K562 (cell line): ENCODE results near the gene PLEKHA8. TPM values are rescaled to one million over a fixed set of nuclear protein-coding genes. Genes with fewer than 3 reads are reported as not detected.
A peak's percentile ranks its signal among the peaks of the same experiment; 100 is the strongest.

ENCODE experiments used
- ATAC-seq: fragments of 200-7000 bp; cut with Tn5 transposase; 3 replicates; pipeline ENCODE4 v1.9.1; 2020; ENCODE audit warnings: moderate library complexity
- BruUV-seq: library from RNA; stranded (reverse); fragments of 400-500 nt; replicated peaks from 2 replicates; lab custom pipeline; 2021; lab: Mats Ljungman, UMichigan
- CTCF ChIA-PET: fragments of 300-600 bp; formaldehyde crosslinking; extraction: SDS; loops from one replicate; lab custom pipeline; 2021; ENCODE audit warnings: low intra/inter-chr PET ratio; lab: Yijun Ruan, JAX
- POLR2A ChIA-PET: fragments of 300-600, 350-650 bp; sonication (Branson Sonifier 250); formaldehyde crosslinking; extraction: SDS; loops from one replicate; lab custom pipeline; 2021; ENCODE audit warnings: antibody characterized with exemption, inconsistent platforms; lab: Yijun Ruan, JAX
- DNase-seq, 4 experiments: peaks; one replicate each; pipeline versions ENCODE4 v3.0.0 to v3.0.0-alpha.2; 2011 to 2018; ENCODE audit warnings: low spot score in 3 of 4, mixed read lengths in 3 of 4; ENCODE audit errors: extremely low read depth in 1 of 4
- FAIRE-seq: peaks from 2 replicates; lab custom pipeline; 2011; peaks lifted over from hg19 to GRCh38; lab: Jason Lieb, UNC
- H2AFZ ChIP-seq: 2 replicates; pipeline ENCODE4 v1.6.0; 2011; ENCODE audit warnings: low read depth, low read length, control low read depth, inconsistent platforms
- H3K27ac ChIP-seq: fragments of 200-600 bp; 3 replicates; pipeline ENCODE4 v1.8.0; 2011; ENCODE audit warnings: low read depth, mild to moderate bottlenecking, control low read depth, inconsistent platforms, low read length, moderate library complexity, mixed read lengths; ENCODE audit errors: extremely low read depth
- H3K27me3 ChIP-seq, 2 experiments: fragments of 300-600 bp in 1 of 2; 2 replicates in 1 of 2; 3 replicates in 1 of 2; pipeline versions ENCODE4 v1.6.0 to v1.8.0; 2011; ENCODE audit warnings: inconsistent platforms in 2 of 2, low read length in 2 of 2, mild to moderate bottlenecking in 1 of 2, mixed read lengths in 1 of 2, moderate library complexity in 1 of 2; ENCODE audit not compliant: control insufficient read depth in 2 of 2, insufficient read depth in 2 of 2
- H3K36me3 ChIP-seq: fragments of 300-600 bp; 3 replicates; pipeline ENCODE4 v1.8.0; 2011; ENCODE audit warnings: mild to moderate bottlenecking, low read length, inconsistent platforms; ENCODE audit not compliant: control insufficient read depth, insufficient read depth
- H3K4me1 ChIP-seq, 2 experiments: fragments of 200-600 bp in 1 of 2; replicated peaks in 1 of 2; 2 replicates in 1 of 2; 3 replicates in 1 of 2; pipeline versions ENCODE4 v1.5.1 to v1.8.0; 2011; ENCODE audit warnings: inconsistent platforms in 2 of 2, low read length in 2 of 2, mild to moderate bottlenecking in 1 of 2, mixed read lengths in 1 of 2, moderate library complexity in 1 of 2; ENCODE audit not compliant: control insufficient read depth in 2 of 2, insufficient read depth in 2 of 2
- H3K4me2 ChIP-seq: 2 replicates; pipeline ENCODE4 v1.6.1; 2011; ENCODE audit warnings: low read length, control low read depth, inconsistent platforms, mixed read lengths; ENCODE audit not compliant: insufficient read depth
- H3K4me3 ChIP-seq: fragments of 200-600 bp; sonication (generic), shearing (Covaris generic); 2 replicates; pipeline ENCODE4 v1.5.1; 2016; ENCODE audit warnings: control low read depth, inconsistent platforms
- H3K79me2 ChIP-seq: fragments of 200-600 bp; 3 replicates; pipeline ENCODE4 v1.8.0; 2011; ENCODE audit warnings: low read length, inconsistent platforms; ENCODE audit not compliant: control insufficient read depth, insufficient read depth
- H3K9ac ChIP-seq, 2 experiments: 2 replicates each; pipeline versions ENCODE4 v1.6.0 to v1.6.1; 2011; ENCODE audit warnings: low read depth in 2 of 2, low read length in 2 of 2, control low read depth in 1 of 2, inconsistent platforms in 1 of 2, mild to moderate bottlenecking in 1 of 2, mixed read lengths in 1 of 2; ENCODE audit not compliant: insufficient read depth in 1 of 2
- H3K9me1 ChIP-seq: one replicate; pipeline ENCODE4 v1.6.0; 2011; ENCODE audit warnings: inconsistent platforms, mild to moderate bottlenecking, low read length, moderate library complexity; ENCODE audit not compliant: control insufficient read depth, insufficient read depth
- H3K9me3 ChIP-seq: replicated peaks from 2 replicates; pipeline ENCODE4 v1.5.1; 2011; ENCODE audit warnings: low read depth, low read length, inconsistent platforms; ENCODE audit not compliant: control insufficient read depth, insufficient read depth
- H4K20me1 ChIP-seq: replicated peaks from 2 replicates; pipeline ENCODE4 v1.6.1; 2011; ENCODE audit warnings: low read length, inconsistent platforms, mixed read lengths; ENCODE audit not compliant: control insufficient read depth, insufficient read depth
- CTCF ChIP-seq, 3 experiments: IDR thresholded peaks in 2 of 3; conservative IDR thresholded peaks in 1 of 3; 2 replicates each; pipeline ENCODE4 v1.5.1; 2011 to 2012; ENCODE audit warnings: low read length in 3 of 3, mild to moderate bottlenecking in 3 of 3, control low read depth in 2 of 3, improper control_type of control experiment in 1 of 3, inconsistent platforms in 1 of 3, low read depth in 1 of 3, mixed read lengths in 1 of 3, moderate library complexity in 1 of 3; ENCODE audit not compliant: insufficient read depth in 2 of 3
- ELF4 ChIP-seq: fragments of 450-650 bp; formaldehyde crosslinking; IDR thresholded peaks from 2 replicates; pipeline ENCODE4 v1.4.0; 2022; ENCODE audit warnings: missing genetic modification characterization
- GABPB2 ChIP-seq: fragments of 250-450 bp; sonication (Bioruptor Pico); conservative IDR thresholded peaks from 2 replicates; pipeline ENCODE4 v1.5.1; 2021; ENCODE audit warnings: mild to moderate bottlenecking
- GTF2B ChIP-seq: IDR thresholded peaks from 2 replicates; pipeline ENCODE4 v1.6.1; 2011; ENCODE audit not compliant: insufficient read length; ENCODE audit errors: extremely low read depth
- HEY1 ChIP-seq: fragments of 250-450 bp; sonication (Bioruptor Pico); IDR thresholded peaks from 2 replicates; pipeline ENCODE4 v1.5.0; 2020; ENCODE audit warnings: mild to moderate bottlenecking, moderate library complexity, borderline replicate concordance
- HMG20B ChIP-seq: fragments of 250-450 bp; sonication (Bioruptor Pico); IDR thresholded peaks from 2 replicates; pipeline ENCODE4 v1.5.0; 2021; ENCODE audit warnings: mild to moderate bottlenecking
- SIN3A ChIP-seq, 2 experiments: fragments of 150-350 bp in 1 of 2; IDR thresholded peaks; 2 replicates each; pipeline ENCODE4 v1.6.1; 2011 to 2016; ENCODE audit warnings: borderline replicate concordance in 2 of 2, low read depth in 2 of 2, low read length in 2 of 2, mild to moderate bottlenecking in 2 of 2, moderate library complexity in 2 of 2; ENCODE audit not compliant: control insufficient read depth in 1 of 2
- SMAD4 ChIP-seq: fragments of 250-450 bp; sonication (Bioruptor Pico); conservative IDR thresholded peaks from 2 replicates; pipeline ENCODE4 v1.8.0; 2021; ENCODE audit warnings: inconsistent platforms, mild to moderate bottlenecking, moderate library complexity
- SMARCA4 ChIP-seq: fragments of 450-650 bp; IDR thresholded peaks from 2 replicates; pipeline ENCODE4 v1.6.1; 2016
- WGBS: fragments of 100-300 bp; shearing (Covaris generic); methylation state at CpG from one replicate; pipeline ENCODE4 v1.1.6; 2016; ENCODE audit warnings: low coverage, mixed read lengths; ENCODE audit not compliant: insufficient coverage; ENCODE audit errors: missing lambda C conversion rate; 5-methylcytosine and 5-hydroxymethylcytosine counted together
- in situ Hi-C: fragments of 300-500 bp; cut with MboI; formaldehyde crosslinking; loops from 4 replicates; pipeline ENCODE4 v1.15.0; 2018; ENCODE audit warnings: inconsistent platforms, mixed read lengths
- intact Hi-C: fragments of 100-400 bp; cut with micrococcal nuclease; formaldehyde crosslinking; loops from 2 replicates; pipeline ENCODE4 v1.14.2; 2022
- polyA plus RNA-seq, 8 experiments: library from polyadenylated mRNA; depleted of rRNA in 4 of 8; stranded (reverse) in 5 of 8; unstranded in 3 of 8; fragments of >200 nt; fragmentation: Nextera tagmentation in 2 of 8; fragmentation: Illumina TruSeq in 1 of 8; extraction: Ambion mirVana in 2 of 8; extraction: Trizol in 1 of 8; gene quantifications; 2 replicates each; pipeline versions ENCODE4 v1.2.1 to v1.2.3, GENCODE V29; 2011 to 2014; ENCODE audit warnings: inconsistent platforms in 1 of 8, missing spikeins in 1 of 8
- total RNA-seq, 7 experiments: library from RNA; depleted of rRNA in 6 of 7; stranded (reverse); fragments of >200 nt in 6 of 7; fragmentation: Illumina TruSeq in 2 of 7; extraction: Trizol in 2 of 7; gene quantifications; 2 replicates each; pipeline versions ENCODE4 v1.2.1 to v1.2.3, GENCODE V29; 2011 to 2021; ENCODE audit warnings: low replicate concordance in 1 of 7
- TF ChIP-seq, protein P1 (sequence below): fragments of 450-650 bp; IDR thresholded peaks from 2 replicates; pipeline ENCODE4 v1.7.1; 2018; ENCODE audit warnings: mild to moderate bottlenecking, low read depth; ENCODE audit not compliant: partially characterized antibody

PLEKHA8 gene
- total and polyA plus RNA-seq, 9 of the 15 experiments (the other 6 are each of a cell fraction or from before 2014, with no cell fraction given) = 3.2 to 16.3 (median 11.8) TPM

DNA sequence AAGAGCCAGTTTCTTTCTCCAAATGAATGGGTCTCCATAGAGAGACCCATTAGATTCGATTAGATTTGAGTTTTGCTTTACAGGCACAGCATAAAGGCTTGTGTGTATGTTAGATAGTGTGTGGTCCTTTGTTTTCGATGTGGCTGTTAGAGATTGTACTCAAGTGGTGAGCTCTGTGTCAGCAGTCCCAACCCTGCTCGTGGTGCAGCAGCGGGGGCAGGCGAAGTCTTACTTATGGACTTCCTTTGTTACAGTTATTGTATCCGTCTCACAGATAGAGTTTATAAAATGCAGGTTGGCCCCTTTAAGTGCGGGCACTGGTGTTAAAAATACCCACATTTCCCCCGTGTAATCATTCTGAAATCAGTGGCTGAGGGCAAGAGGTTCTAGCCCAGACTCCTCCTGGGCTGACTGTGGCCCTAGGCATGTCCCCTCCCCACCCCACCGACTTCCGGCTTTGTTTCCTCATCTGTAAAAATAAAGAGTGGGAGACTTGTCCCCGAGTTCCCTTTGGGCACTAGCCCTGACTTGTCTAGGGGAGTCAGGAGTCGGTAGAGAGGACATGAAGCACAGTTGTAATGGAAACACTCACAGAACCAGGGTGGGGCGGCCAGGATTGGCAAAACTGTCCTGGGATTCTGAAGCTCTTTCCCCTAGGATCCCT is 135.2 kb downstream of the PLEKHA8 start (continued):
- TF ChIP-seq GTF2B (no peak), HMG20B (CRISPR knock-in tag) (no peak), SMARCA4 (no peak), SMAD4 (no peak)
- TF ChIP-seq, all 486 proteins: peak for 30

DNA sequence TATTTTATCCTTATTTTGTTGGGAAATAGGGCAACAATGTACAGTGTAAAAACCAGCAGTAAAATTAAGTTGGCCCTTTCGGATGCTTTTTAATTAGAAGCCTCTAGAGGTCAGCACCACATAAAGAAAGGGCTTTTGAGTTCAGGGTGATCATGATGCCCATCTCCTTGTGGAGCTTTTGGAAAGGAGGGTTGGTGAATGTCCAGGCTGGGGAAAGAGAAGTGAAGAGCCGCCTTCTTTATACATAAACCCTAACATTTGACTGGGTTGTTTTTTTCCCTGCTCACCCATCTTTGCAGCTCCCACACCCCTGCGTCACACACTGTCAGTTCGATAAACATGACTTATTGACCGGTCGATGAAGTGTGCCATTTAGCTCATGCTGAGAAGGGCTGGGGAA is 136.4 kb downstream of the PLEKHA8 start:
- 60% methylated on average over 6 of the region's 6 CpGs for WGBS
- Histone ChIP-seq H4K20me1 (no peaks in the 10 kb centered on the region; the same call in 1 of the 2 replicates), H3K27me3 (peaks cover 26 to 34% of the 10 kb centered on the region in 2 experiments), H3K4me3 (no peak overlapping the region), H3K4me2 (no peak overlapping the region), H3K9me1 (no peaks in the 10 kb centered on the region), H3K9ac (no peak overlapping the region), H3K27ac (no peak overlapping the region), H3K4me1 (peaks cover 12 to 39% of the 10 kb centered on the region in 2 experiments), H2AFZ (no peak overlapping the region), H3K79me2 (no peaks in the 10 kb centered on the region), H3K9me3 (no peaks in the 10 kb centered on the region), H3K36me3 (no peaks in the 10 kb centered on the region)
- DNase-seq (peak; percentile 37 to 59 (median 50)), ATAC-seq (peak; percentile 70), FAIRE-seq (peak; percentile 78)
- in situ Hi-C loops = loop anchor here (5.0 to 10.0 kb wide), 3 partner anchors 248 to 570 kb away; no protein-coding TSS in a partner anchor
- POLR2A ChIA-PET = interaction anchor here (1.3 to 2.4 kb wide), 3 partner anchors 9 to 18 kb away, joined by 3 to 7 read pairs (median 5); no protein-coding TSS in a partner anchor
- intact Hi-C loops = loop anchor here (1.0 to 10.0 kb wide), 5 partner anchors 108 to 580 kb away; no protein-coding TSS in a partner anchor
- CTCF ChIA-PET = interaction anchor here (1.2 kb wide), 1 partner anchor 401 kb away, joined by 3 read pairs; no protein-coding TSS in a partner anchor
- BruUV-seq = no TSS peak
- TF ChIP-seq, protein P1, sequence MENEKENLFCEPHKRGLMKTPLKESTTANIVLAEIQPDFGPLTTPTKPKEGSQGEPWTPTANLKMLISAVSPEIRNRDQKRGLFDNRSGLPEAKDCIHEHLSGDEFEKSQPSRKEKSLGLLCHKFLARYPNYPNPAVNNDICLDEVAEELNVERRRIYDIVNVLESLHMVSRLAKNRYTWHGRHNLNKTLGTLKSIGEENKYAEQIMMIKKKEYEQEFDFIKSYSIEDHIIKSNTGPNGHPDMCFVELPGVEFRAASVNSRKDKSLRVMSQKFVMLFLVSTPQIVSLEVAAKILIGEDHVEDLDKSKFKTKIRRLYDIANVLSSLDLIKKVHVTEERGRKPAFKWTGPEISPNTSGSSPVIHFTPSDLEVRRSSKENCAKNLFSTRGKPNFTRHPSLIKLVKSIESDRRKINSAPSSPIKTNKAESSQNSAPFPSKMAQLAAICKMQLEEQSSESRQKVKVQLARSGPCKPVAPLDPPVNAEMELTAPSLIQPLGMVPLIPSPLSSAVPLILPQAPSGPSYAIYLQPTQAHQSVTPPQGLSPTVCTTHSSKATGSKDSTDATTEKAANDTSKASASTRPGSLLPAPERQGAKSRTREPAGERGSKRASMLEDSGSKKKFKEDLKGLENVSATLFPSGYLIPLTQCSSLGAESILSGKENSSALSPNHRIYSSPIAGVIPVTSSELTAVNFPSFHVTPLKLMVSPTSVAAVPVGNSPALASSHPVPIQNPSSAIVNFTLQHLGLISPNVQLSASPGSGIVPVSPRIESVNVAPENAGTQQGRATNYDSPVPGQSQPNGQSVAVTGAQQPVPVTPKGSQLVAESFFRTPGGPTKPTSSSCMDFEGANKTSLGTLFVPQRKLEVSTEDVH = no peak
- TF ChIP-seq ELF4 (no peak), SIN3A (IDR thresholded peaks at IDR 0.05; ENCODE audit: borderline replicate concordance in 2 of 2, control insufficient read depth in 1 of 2, low read depth in 2 of 2, low read length in 2 of 2) (no peak), HEY1 (no peak), GABPB2 (CRISPR knock-in tag) (no peak), CTCF (IDR thresholded peaks at IDR 0.05 in 2 of 3, conservative IDR thresholded peaks at IDR 0.05 in 1 of 3; ENCODE audit: insufficient read depth in 2 of 3, low read depth in 1 of 3, low read length in 3 of 3) (peak; percentile 54 to 81 (median 63); a peak in 4 of 6 replicates)
